HPDE6-E6E7 (cell line): ENCODE results near the gene SLC28A3.
A peak's percentile ranks its signal among the peaks of the same experiment; 100 is the strongest.

ENCODE experiments used
- DNase-seq: peaks from one replicate; pipeline ENCODE4 v3.0.0; 2011; ENCODE audit warnings: missing footprints; ENCODE audit errors: extremely low spot score

Gene SLC28A3

GRCh38 chr9:84297162-84297821 is 43.3 kb downstream of the SLC28A3 start:
- DNase-seq, result no peak

GRCh38 chr9:84296146-84296843 is 44.3 kb downstream of the SLC28A3 start:
- DNase-seq, result peak; percentile 39

- no peak for DNase-seq
Measured at GRCh38 chr9:84294241-84294950, 46.2 kb downstream of the SLC28A3 start.

GRCh38 chr9:84293001-84293798 is 47.4 kb downstream of the SLC28A3 start:
- DNase-seq, result no peak

GRCh38 chr9:84285381-84285780 is 55.2 kb downstream of the SLC28A3 start:
- no peak for DNase-seq

GRCh38 chr9:84283946-84284345 is 56.6 kb downstream of the SLC28A3 start:
- DNase-seq, result no peak

GRCh38 chr9:84278130-84278529 is 62.4 kb downstream of the SLC28A3 start:
- DNase-seq, result no peak

- peak; percentile 80 for DNase-seq
Measured at GRCh38 chr9:84277646-84278045, 62.9 kb downstream of the SLC28A3 start.

- no peak for DNase-seq
Measured at GRCh38 chr9:84276741-84277140, 63.8 kb downstream of the SLC28A3 start.

- DNase-seq, result no peak
Measured at GRCh38 chr9:84271921-84272556, 68.5 kb downstream of the SLC28A3 start.

GRCh38 chr9:84271531-84271900 is 69.0 kb downstream of the SLC28A3 start:
- DNase-seq, result no peak

GRCh38 chr9:84270847-84271530 is 69.6 kb downstream of the SLC28A3 start:
- DNase-seq, result no peak

GRCh38 chr9:84266087-84266561 is 74.4 kb downstream of the SLC28A3 start:
- DNase-seq, result peak; percentile 7

GRCh38 chr9:84264307-84265029 is 76.1 kb downstream of the SLC28A3 start:
- DNase-seq, result no peak

- DNase-seq, result peak; percentile 79
Measured at GRCh38 chr9:84261070-84261746, 79.3 kb downstream of the SLC28A3 start.

- DNase-seq, result no peak
Measured at GRCh38 chr9:84258371-84258770, 82.2 kb downstream of the SLC28A3 start.

- DNase-seq, result no peak
Measured at GRCh38 chr9:84255696-84256095, 84.9 kb downstream of the SLC28A3 start.

- peak; percentile 44 for DNase-seq
Measured at GRCh38 chr9:84254972-84255371, 85.6 kb downstream of the SLC28A3 start.

- no peak for DNase-seq
Measured at GRCh38 chr9:84251921-84252320, 88.6 kb downstream of the SLC28A3 start.
